ENCODE results near the gene NAT14. TPM values are rescaled to one million over a fixed set of nuclear protein-coding genes. Genes with fewer than 3 reads are reported as not detected.

The NAT14 gene
- total and polyA plus RNA-seq, 2 of the 8 experiments (the other 6 are each of a cell fraction or from before 2014, with no cell fraction given) = 47.1 to 71.2 TPM

GRCh38 chr19:55466241-55466614 is 18.8 kb upstream of the NAT14 start:
- H2BK120ac ChIP-seq (replicated peaks; ENCODE audit: low read depth, low read length) = no peak overlapping the region
- no peak overlapping the region for H2BK5ac ChIP-seq (ENCODE audit: low read depth, low read length)
- no peak overlapping the region for H3K56ac ChIP-seq (replicated peaks; ENCODE audit: insufficient read length, low read depth, low read length)
- H2AFZ ChIP-seq (ENCODE audit: low read length) = no peak overlapping the region
- H3K4me2 ChIP-seq (ENCODE audit: insufficient read depth in 1 of 2, low read depth in 2 of 2, low read length in 2 of 2) = no peak overlapping the region
- no peak overlapping the region for H3K27ac ChIP-seq (ENCODE audit: low read depth, low read length)
- FAIRE-seq (no peak), DNase-seq (ENCODE audit: low read depth in 1 of 2, low spot score in 2 of 2) (no peak)
- no peak overlapping the region for H3K23ac ChIP-seq (ENCODE audit: insufficient read length)
- no peak overlapping the region for H4K5ac ChIP-seq (ENCODE audit: insufficient read length, low read depth, low read length)
- peaks cover 3 to 23% (median 14%) of the 10 kb centered on the region in 4 experiments for H3K4me1 ChIP-seq (replicated peaks in 1 of 4; ENCODE audit: control insufficient read depth in 3 of 4, insufficient read depth in 4 of 4, low read length in 3 of 4)
- TF ChIP-seq PHF8 (conservative IDR thresholded peaks at IDR 0.05; ENCODE audit: low read depth, low read length) (no peak), JUND (IDR thresholded peaks at IDR 0.05; ENCODE audit: low read length) (no peak), SIX5 (IDR thresholded peaks at IDR 0.05; ENCODE audit: low read depth, low read length) (no peak), CEBPB (IDR thresholded peaks at IDR 0.05; ENCODE audit: low read depth, low read length) (no peak), EZH2 (IDR thresholded peaks at IDR 0.05; ENCODE audit: low read depth, low read length, severe bottlenecking) (no peak), POLR2AphosphoS5 (IDR thresholded peaks at IDR 0.05; ENCODE audit: low read depth, low read length) (no peak), SIN3A (conservative IDR thresholded peaks at IDR 0.05 in 1 of 2, IDR thresholded peaks at IDR 0.05 in 1 of 2; ENCODE audit: low read depth in 1 of 2, low read length in 2 of 2) (no peak), CBX8 (IDR thresholded peaks at IDR 0.05; ENCODE audit: borderline replicate concordance, low read depth, low read length) (no peak)
- no peak overlapping the region for H3K14ac ChIP-seq (ENCODE audit: insufficient read length)
- H3K23me2 ChIP-seq (ENCODE audit: low read depth, low read length) = peaks cover 1% of the 10 kb centered on the region; the same call in 1 of the 2 replicates
- no peak overlapping the region for H3K4ac ChIP-seq (replicated peaks; ENCODE audit: insufficient read length, low read depth, low read length)
- peak overlapping the region; percentile 100; the same call in 1 of the 2 replicates for H2BK15ac ChIP-seq (ENCODE audit: low read length)
- H3K36me3 ChIP-seq (ENCODE audit: control insufficient read depth in 2 of 4, insufficient read depth in 4 of 4, low read length in 3 of 4) = no peaks in the 10 kb centered on the region
- CTCF ChIA-PET (ENCODE audit: partially characterized antibody) = interaction anchor here (0.6 to 3.6 kb wide), 16 partner anchors 12 to 211 kb away, joined by 3 to 31 read pairs (median 7); partner anchors contain the start of genes NAT14, ZNF579, ZNF628 and ZNF865
- no peaks in the 10 kb centered on the region for H3K79me1 ChIP-seq (ENCODE audit: low read depth, low read length)
- no peak overlapping the region; a peak in 1 of 7 replicates for H3K9ac ChIP-seq (replicated peaks in 1 of 4; ENCODE audit: extremely low read depth in 1 of 4, low read depth in 3 of 4, low read length in 3 of 4)
- H3K4me3 ChIP-seq (ENCODE audit: extremely low read depth in 1 of 4, insufficient read depth in 2 of 4, low read depth in 3 of 4, low read length in 4 of 4) = no peak overlapping the region
- H2BK20ac ChIP-seq (ENCODE audit: low read length) = peak overlapping the region; percentile 89; the same call in 1 of the 2 replicates
- no peaks in the 10 kb centered on the region; a peak in 1 of 7 replicates for H3K27me3 ChIP-seq (replicated peaks in 1 of 4; ENCODE audit: control insufficient read depth in 3 of 4, extremely low read depth in 1 of 4, insufficient read depth in 3 of 4, low read length in 3 of 4)
- 0 out of 2 replicates have a peak overlapping the region, but pooled peaks have one; percentile 95 for H2BK12ac ChIP-seq (ENCODE audit: low read depth, low read length)
- H4K20me1 ChIP-seq (replicated peaks in 1 of 2; ENCODE audit: control insufficient read depth in 1 of 2, insufficient read depth in 2 of 2, low read length in 2 of 2) = no peaks in the 10 kb centered on the region
- H3K9me3 ChIP-seq (ENCODE audit: insufficient read depth in 2 of 2, low read depth in 1 of 2, low read length in 1 of 2) = no peaks in the 10 kb centered on the region
- no peak overlapping the region; the same call in 1 of the 2 replicates for H2AK5ac ChIP-seq (ENCODE audit: low read depth, low read length)
- 98% methylated on average over 4 of the region's 4 CpGs; no CpG with 5 or more reads in 1 of the 2 experiments for WGBS, 2 experiments (ENCODE audit: extremely low coverage in 1 of 2, insufficient coverage in 1 of 2, insufficient read length in 1 of 2, insufficient replicate concordance in 2 of 2, low coverage in 1 of 2, low lambda C conversion rate in 2 of 2, missing lambda C conversion rate in 1 of 2)
- no peak overlapping the region for H4K91ac ChIP-seq (replicated peaks; ENCODE audit: insufficient read length, low read length)
- no peaks in the 10 kb centered on the region for H3K79me2 ChIP-seq (ENCODE audit: control insufficient read depth in 1 of 2, insufficient read depth in 2 of 2, low read length in 2 of 2)
- H4K8ac ChIP-seq (ENCODE audit: extremely low read depth, insufficient read depth, low read length) = no peak overlapping the region
- POLR2A ChIA-PET (ENCODE audit: partially characterized antibody) = interaction anchor here (1.1 to 2.6 kb wide), 5 partner anchors 10 to 132 kb away, joined by 3 to 7 read pairs (median 6); partner anchors contain the start of genes NAT14 and ZNF628
- no peak overlapping the region for H3K18ac ChIP-seq (ENCODE audit: extremely low read depth, low read length)
